Measurements from ENCODE around the gene IAH1. TPM values are rescaled to one million over a fixed set of nuclear protein-coding genes. Genes with fewer than 3 reads are reported as not detected.
"Not testable (repeated sequence)": the region's sequence is repeated elsewhere in the genome, so short reads cannot be mapped to it uniquely, and the experiment has no call there.

The IAH1 gene
- total RNA-seq, 1 donor from 2014 or later, result 64.7 TPM

- intact Hi-C loops (cut with micrococcal nuclease), result no loop called here
Measured at GRCh38 chr2:9473308-9473984, 905 bp upstream of the IAH1 start.

GRCh38 chr2:9473985-9474360 is 378 bp upstream of the IAH1 start:
- intact Hi-C loops (cut with micrococcal nuclease), result loop anchor here (1.0 to 2.0 kb wide), 5 partner anchors 51 to 569 kb away; partner anchors contain the start of genes ADAM17, CPSF3, ITGB1BP1 and KLF11

- intact Hi-C loops (cut with micrococcal nuclease), result no loop called here
Measured at GRCh38 chr2:9477914-9478313, 3.6 kb downstream of the IAH1 start.

GRCh38 chr2:9478526-9478925 is 4.2 kb downstream of the IAH1 start:
- intact Hi-C loops (cut with micrococcal nuclease), result no loop called here

GRCh38 chr2:9480157-9480556 is 5.8 kb downstream of the IAH1 start:
- intact Hi-C loops (cut with micrococcal nuclease), result no loop called here

GRCh38 chr2:9483107-9483506 is 8.8 kb downstream of the IAH1 start:
- intact Hi-C loops (cut with micrococcal nuclease), result no loop called here

GRCh38 chr2:9484533-9484932 is 10.2 kb downstream of the IAH1 start:
- intact Hi-C loops (cut with micrococcal nuclease), result no loop called here

GRCh38 chr2:9488583-9489547 is 14.5 kb downstream of the IAH1 start:
- intact Hi-C loops (cut with micrococcal nuclease), result no loop called here

- intact Hi-C loops (cut with micrococcal nuclease), result no loop called here
Measured at GRCh38 chr2:9490789-9491188, 16.4 kb downstream of the IAH1 start.

GRCh38 chr2:9492927-9493326 is 18.6 kb downstream of the IAH1 start:
- intact Hi-C loops (cut with micrococcal nuclease), result no loop called here

GRCh38 chr2:9493478-9493877 is 19.1 kb downstream of the IAH1 start:
- intact Hi-C loops (cut with micrococcal nuclease), result no loop called here

- intact Hi-C loops (cut with micrococcal nuclease), result no loop called here
Measured at GRCh38 chr2:9494081-9494480, 19.7 kb downstream of the IAH1 start.

GRCh38 chr2:9497017-9497416 is 22.7 kb downstream of the IAH1 start:
- intact Hi-C loops (cut with micrococcal nuclease), result no loop called here

GRCh38 chr2:9498210-9498609 is 23.9 kb downstream of the IAH1 start:
- intact Hi-C loops (cut with micrococcal nuclease), result no loop called here

GRCh38 chr2:9508931-9509330 is 34.6 kb downstream of the IAH1 start:
- intact Hi-C loops (cut with micrococcal nuclease), result no loop called here

GRCh38 chr2:9513946-9514345 is 39.6 kb downstream of the IAH1 start:
- intact Hi-C loops (cut with micrococcal nuclease), result not testable (repeated sequence)

- intact Hi-C loops (cut with micrococcal nuclease), result no loop called here
Measured at GRCh38 chr2:9517118-9517782, 42.9 kb downstream of the IAH1 start.

- intact Hi-C loops (cut with micrococcal nuclease), result no loop called here
Measured at GRCh38 chr2:9518163-9518562, 43.8 kb downstream of the IAH1 start.

GRCh38 chr2:9518780-9519179 is 44.4 kb downstream of the IAH1 start:
- intact Hi-C loops (cut with micrococcal nuclease), result no loop called here

GRCh38 chr2:9519250-9519649 is 44.9 kb downstream of the IAH1 start:
- intact Hi-C loops (cut with micrococcal nuclease), result no loop called here

GRCh38 chr2:9524291-9524690 is 49.9 kb downstream of the IAH1 start:
- intact Hi-C loops (cut with micrococcal nuclease), result no loop called here

GRCh38 chr2:9525266-9525665 is 50.9 kb downstream of the IAH1 start:
- intact Hi-C loops (cut with micrococcal nuclease), result no loop called here

Measured in T-helper 2 cell treated with Interferon-gamma antibody and Interleukin-4, amounts not matched to agents 100 ng/mL and 5 ng/mL, for 36 hours (primary cell).